DMS79 treated with DMSO at 0.1 percent for 48 hours (cell line): ENCODE results near the gene SLC35D3.
"Not testable (repeated sequence)": the region's sequence is repeated elsewhere in the genome, so short reads cannot be mapped to it uniquely, and the experiment has no call there.

Experiments used
- DNase-seq: peaks from one replicate; lab custom pipeline; 2025; lab: John Stamatoyannopoulos, UW

The SLC35D3 gene

GRCh38 chr6:136923116-136923953 is 1.2 kb downstream of the SLC35D3 start:
- DNase-seq, result no peak

GRCh38 chr6:136923954-136924673 is 2.0 kb downstream of the SLC35D3 start:
- DNase-seq, result no peak

GRCh38 chr6:136926383-136926782 is 4.3 kb downstream of the SLC35D3 start:
- no peak for DNase-seq

- no peak for DNase-seq
Measured at GRCh38 chr6:136927292-136927691, 5.2 kb downstream of the SLC35D3 start.

- no peak for DNase-seq
Measured at GRCh38 chr6:136930528-136930927, 8.4 kb downstream of the SLC35D3 start.

- DNase-seq, result no peak
Measured at GRCh38 chr6:136932599-136932998, 10.5 kb downstream of the SLC35D3 start.

GRCh38 chr6:136945072-136945471 is 23.0 kb downstream of the SLC35D3 start:
- DNase-seq, result no peak

- no peak for DNase-seq
Measured at GRCh38 chr6:136945711-136946121, 23.6 kb downstream of the SLC35D3 start.

GRCh38 chr6:136947037-136947436 is 24.9 kb downstream of the SLC35D3 start:
- no peak for DNase-seq

- DNase-seq, result not testable (repeated sequence)
Measured at GRCh38 chr6:136949957-136950356, 27.9 kb downstream of the SLC35D3 start.

- DNase-seq, result no peak
Measured at GRCh38 chr6:136950436-136951126, 28.5 kb downstream of the SLC35D3 start.

GRCh38 chr6:136952714-136953260 is 30.7 kb downstream of the SLC35D3 start:
- DNase-seq, result no peak

- DNase-seq, result no peak
Measured at GRCh38 chr6:136955123-136955522, 33.0 kb downstream of the SLC35D3 start.

- peak; percentile 31 for DNase-seq
Measured at GRCh38 chr6:136956590-136957544, 34.8 kb downstream of the SLC35D3 start.

GRCh38 chr6:136958168-136958567 is 36.1 kb downstream of the SLC35D3 start:
- no peak for DNase-seq

- peak; percentile 41 for DNase-seq
Measured at GRCh38 chr6:136959471-136959891, 37.4 kb downstream of the SLC35D3 start.

GRCh38 chr6:136959935-136960334 is 37.8 kb downstream of the SLC35D3 start:
- DNase-seq, result not testable (repeated sequence)

- no peak for DNase-seq
Measured at GRCh38 chr6:136960781-136961180, 38.7 kb downstream of the SLC35D3 start.

- DNase-seq, result no peak
Measured at GRCh38 chr6:136961848-136962247, 39.7 kb downstream of the SLC35D3 start.

- peak; percentile 72 for DNase-seq
Measured at GRCh38 chr6:136962661-136963060, 40.6 kb downstream of the SLC35D3 start.

- DNase-seq, result no peak
Measured at GRCh38 chr6:136963259-136963658, 41.2 kb downstream of the SLC35D3 start.
